Skin epidermis (tissue), 12 donors: ENCODE results near the gene EFEMP1.

Experiments
- H3K27ac ChIP-seq, 21 experiments: fragments of 200-600 bp; sonication (generic) in 11 of 21; one replicate each; pipeline ENCODE4 v1.5.0; 2020; ENCODE audit warnings: mild to moderate bottlenecking in 3 of 21, inconsistent platforms in 2 of 21, moderate library complexity in 2 of 21
- H3K4me3 ChIP-seq, 7 experiments: fragments of 200-600 bp; sonication (generic) in 2 of 7; one replicate each; pipeline ENCODE4 v1.5.0; 2020; ENCODE audit warnings: inconsistent platforms in 2 of 7, mild to moderate bottlenecking in 2 of 7, moderate library complexity in 1 of 7

EFEMP1 gene

GRCh38 chr2:55943466-55943865, 19.9 kb upstream of the EFEMP1 start:
- Histone ChIP-seq H3K4me3 (no peak overlapping the region), H3K27ac (no peak overlapping the region)

GRCh38 chr2:55936351-55936750, 12.8 kb upstream of the EFEMP1 start:
- H3K27ac ChIP-seq = no peak overlapping the region
- H3K4me3 ChIP-seq = no peak overlapping the region

- H3K4me3 ChIP-seq = no peak overlapping the region
- H3K27ac ChIP-seq = no peak overlapping the region
Measured at GRCh38 chr2:55934337-55934736, 10.8 kb upstream of the EFEMP1 start.

GRCh38 chr2:55932843-55933242, 9.3 kb upstream of the EFEMP1 start:
- no peak overlapping the region for H3K27ac ChIP-seq
- H3K4me3 ChIP-seq = no peak overlapping the region

GRCh38 chr2:55931281-55931680, 7.7 kb upstream of the EFEMP1 start:
- Histone ChIP-seq H3K4me3 (no peak overlapping the region), H3K27ac (no peak overlapping the region)

GRCh38 chr2:55929476-55929875, 5.9 kb upstream of the EFEMP1 start:
- no peak overlapping the region for H3K4me3 ChIP-seq
- no peak overlapping the region for H3K27ac ChIP-seq

DNA sequence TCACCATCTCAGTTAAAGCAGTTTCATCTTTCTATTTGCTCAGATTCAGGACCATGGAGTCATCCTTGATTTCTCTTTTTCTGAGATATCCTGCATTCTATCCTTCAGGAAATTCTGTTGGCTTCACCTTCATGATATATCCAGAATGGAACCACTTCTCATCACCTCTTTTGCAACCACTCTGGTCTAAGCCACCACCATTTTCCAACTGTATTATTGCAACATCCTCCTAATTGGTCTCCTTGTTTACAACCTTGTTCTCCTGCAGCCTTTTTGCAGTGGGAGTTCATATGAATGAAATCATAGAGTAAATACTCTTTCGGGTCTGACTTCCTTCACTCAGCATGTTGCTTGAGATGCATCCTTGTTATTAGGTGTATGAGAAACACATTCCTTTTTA, 3.4 kb upstream of the EFEMP1 start:
- Histone ChIP-seq H3K27ac (no peak overlapping the region), H3K4me3 (no peak overlapping the region)

DNA sequence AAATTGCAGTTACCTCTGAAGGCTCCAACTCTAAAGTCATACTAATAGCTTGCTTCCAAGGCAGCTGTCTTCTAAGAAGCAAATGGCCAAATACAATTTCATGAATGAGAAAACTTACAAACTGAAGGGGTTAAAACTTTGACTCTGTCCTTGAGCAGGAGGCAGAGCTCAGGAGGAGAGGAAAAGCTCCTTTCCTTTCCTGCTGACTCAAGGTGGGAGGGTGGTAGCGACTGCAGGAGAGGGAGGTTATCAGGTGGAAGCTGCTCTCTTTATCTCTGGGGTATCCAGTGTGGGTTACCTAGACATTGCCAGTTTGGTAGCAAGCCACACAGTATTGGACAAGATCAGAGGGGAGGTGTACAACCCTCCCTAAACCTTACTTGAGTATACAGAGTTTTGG, 2.7 kb upstream of the EFEMP1 start:
- Histone ChIP-seq H3K27ac (no peak overlapping the region), H3K4me3 (no peak overlapping the region)

- H3K27ac ChIP-seq = peak overlapping the region in 10 of 21 experiments; percentile 26 to 84 (median 71)
- H3K4me3 ChIP-seq = peak overlapping the region; percentile 41 to 67 (median 51)
Measured at GRCh38 chr2:55923982-55924321, 370 bp upstream of the EFEMP1 start.

DNA sequence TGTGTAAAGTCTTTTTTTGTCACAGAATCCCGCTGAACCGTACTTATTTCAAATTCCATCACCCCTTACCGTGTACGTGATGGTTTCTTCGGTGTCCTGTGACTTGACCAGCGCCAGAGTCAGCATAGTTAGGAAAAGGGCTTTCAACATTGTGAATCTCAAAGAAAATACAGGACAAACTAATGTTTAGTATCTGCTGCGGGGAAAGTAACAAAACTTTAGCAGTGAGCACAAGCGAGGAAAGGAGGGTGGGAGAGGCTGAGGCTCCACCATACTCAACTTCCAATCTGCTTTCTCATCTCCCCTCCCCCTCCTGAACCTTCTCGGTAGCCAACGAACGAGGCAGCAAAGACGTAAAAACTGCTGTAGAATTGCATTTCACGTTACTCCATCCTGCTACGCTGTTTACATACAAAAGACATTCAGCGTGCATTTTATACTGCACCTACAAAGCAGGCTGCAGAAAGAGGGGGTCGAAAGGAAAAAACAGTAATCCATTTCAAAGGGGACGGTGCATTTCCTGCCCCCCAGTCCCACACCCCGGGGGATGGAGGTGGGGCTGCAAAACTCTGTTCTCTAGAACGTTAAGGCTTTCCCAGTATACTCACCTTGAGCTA, 1.2 kb downstream of the EFEMP1 start:
- Histone ChIP-seq H3K4me3 (peak overlapping the region in 6 of 7 experiments; percentile 41 to 67 (median 52)), H3K27ac (peak overlapping the region in 4 of 21 experiments; percentile 26 to 76 (median 70))

DNA sequence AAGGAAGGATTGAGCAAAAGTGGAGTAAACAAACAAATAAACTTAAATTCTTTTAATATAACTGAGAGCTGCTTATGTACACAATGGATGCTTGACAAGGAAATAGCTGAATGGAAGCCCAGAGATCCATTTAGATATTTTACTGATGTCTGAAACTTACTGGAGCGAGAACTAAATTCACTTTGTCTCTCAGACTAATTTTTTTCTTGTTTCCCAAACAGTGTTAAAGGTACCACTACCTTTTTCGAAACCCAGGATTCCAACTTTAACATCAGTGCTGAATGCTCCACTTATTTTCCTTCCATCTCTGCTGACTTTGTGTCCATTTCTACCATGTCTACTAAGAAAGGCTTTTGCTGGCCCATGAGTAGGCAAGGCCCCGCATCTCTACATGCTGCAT, 4.0 kb downstream of the EFEMP1 start:
- H3K27ac ChIP-seq = no peak overlapping the region

GRCh38 chr2:55918856-55919255, 4.7 kb downstream of the EFEMP1 start:
- no peak overlapping the region for H3K27ac ChIP-seq

More for the DNA sequence above, 4.0 kb downstream of the EFEMP1 start:
- H3K4me3 ChIP-seq = no peak overlapping the region

GRCh38 chr2:55917713-55918390, 5.7 kb downstream of the EFEMP1 start:
- no peak overlapping the region for H3K27ac ChIP-seq
- no peak overlapping the region for H3K4me3 ChIP-seq

More at GRCh38 chr2:55918856-55919255, 4.7 kb downstream of the EFEMP1 start:
- no peak overlapping the region for H3K4me3 ChIP-seq

GRCh38 chr2:55917117-55917516, 6.5 kb downstream of the EFEMP1 start:
- no peak overlapping the region for H3K4me3 ChIP-seq
- H3K27ac ChIP-seq = no peak overlapping the region

GRCh38 chr2:55916473-55917049, 7.0 kb downstream of the EFEMP1 start:
- peak overlapping the region in 1 of 21 experiments; percentile 26 for H3K27ac ChIP-seq
- H3K4me3 ChIP-seq = no peak overlapping the region

DNA sequence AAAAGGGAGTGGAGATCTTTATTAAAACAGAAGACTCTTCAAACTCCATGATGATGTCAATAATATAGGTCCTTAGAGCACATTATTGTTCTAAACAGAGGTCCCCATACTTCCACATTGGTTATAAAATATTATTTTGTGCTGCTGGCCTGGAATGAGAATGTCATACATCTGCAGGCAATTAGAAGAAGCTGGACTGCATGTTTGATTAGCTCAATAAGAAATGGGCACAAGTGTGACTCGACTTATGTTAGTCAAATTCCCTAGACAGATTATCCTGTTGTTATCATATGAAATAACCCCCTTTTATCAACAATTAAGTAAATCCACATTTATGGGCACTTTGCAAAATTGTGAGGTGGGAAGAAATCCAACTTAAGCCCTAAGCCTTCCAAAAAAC, 8.8 kb downstream of the EFEMP1 start:
- Histone ChIP-seq H3K27ac (no peak overlapping the region), H3K4me3 (no peak overlapping the region)

GRCh38 chr2:55912926-55913325, 10.7 kb downstream of the EFEMP1 start:
- H3K4me3 ChIP-seq = no peak overlapping the region

DNA sequence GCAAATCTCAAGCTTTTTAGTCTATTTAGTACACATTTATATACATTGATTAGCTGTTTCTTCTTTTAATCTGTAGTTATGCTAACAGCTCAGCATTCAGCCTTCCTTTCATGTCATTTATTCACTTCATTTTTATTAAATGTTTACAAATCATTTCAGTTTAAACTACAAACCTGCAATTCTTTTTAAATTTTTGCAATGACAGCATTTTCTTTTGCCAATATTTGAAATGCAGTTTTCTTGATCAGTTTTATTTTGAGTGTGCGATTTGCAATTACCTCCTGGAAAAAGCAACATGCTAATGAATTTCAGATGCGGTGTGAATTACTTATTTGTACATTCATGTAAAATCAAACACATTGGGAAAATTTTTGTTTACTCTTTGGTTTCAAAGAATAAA, 13.5 kb downstream of the EFEMP1 start:
- H3K4me3 ChIP-seq = no peak overlapping the region
- no peak overlapping the region for H3K27ac ChIP-seq

More at GRCh38 chr2:55912926-55913325, 10.7 kb downstream of the EFEMP1 start:
- no peak overlapping the region for H3K27ac ChIP-seq

GRCh38 chr2:55907686-55908085, 15.9 kb downstream of the EFEMP1 start:
- H3K27ac ChIP-seq = peak overlapping the region in 2 of 21 experiments; percentile 12 to 22
- no peak overlapping the region for H3K4me3 ChIP-seq

DNA sequence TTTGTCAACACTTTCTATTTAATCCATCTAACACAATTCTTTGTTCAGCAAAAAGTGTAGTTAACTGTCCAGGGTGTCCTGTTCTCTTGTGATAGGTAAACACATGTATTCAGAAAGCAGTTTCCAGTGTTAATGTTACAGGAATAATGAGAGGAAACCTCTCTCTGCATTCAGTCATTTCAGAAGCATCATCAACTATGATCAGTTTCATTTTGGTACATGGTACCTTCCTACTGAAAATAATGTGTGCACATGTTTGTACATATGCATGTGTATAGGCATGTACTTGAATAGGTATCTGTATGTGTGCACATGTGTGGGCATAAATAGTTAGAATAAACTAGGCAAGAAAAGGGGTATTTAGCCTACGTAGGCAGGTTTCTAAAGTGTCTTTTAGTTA, 16.6 kb downstream of the EFEMP1 start:
- no peak overlapping the region for H3K27ac ChIP-seq
- no peak overlapping the region for H3K4me3 ChIP-seq

DNA sequence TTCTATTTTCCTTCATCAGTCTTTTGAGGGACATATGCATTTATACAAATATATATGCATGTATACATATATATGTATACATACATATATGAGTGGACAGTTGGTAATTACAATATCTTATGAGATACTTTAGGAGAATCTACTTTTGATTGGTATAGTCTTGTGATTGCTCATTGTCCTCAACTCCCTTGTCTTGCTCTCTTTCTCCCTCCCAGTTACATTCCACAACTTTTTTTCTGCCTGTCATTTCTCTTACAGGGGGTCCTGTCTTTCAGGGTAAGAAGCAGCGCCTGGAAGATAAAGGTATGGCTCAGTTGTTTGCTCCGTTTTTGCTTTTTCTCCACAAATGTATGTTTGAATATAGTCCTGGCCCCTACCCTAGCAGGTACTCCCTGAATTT, 19.9 kb downstream of the EFEMP1 start:
- no peak overlapping the region for H3K4me3 ChIP-seq
- H3K27ac ChIP-seq = no peak overlapping the region
